Ishikawa (cell line): ENCODE measurements around the gene SLC22A16.

Experiments used
- CEBPB ChIP-seq: IDR thresholded peaks from 2 replicates; pipeline ENCODE4 v1.6.1; 2012
- CREB1 ChIP-seq: IDR thresholded peaks from 2 replicates; pipeline ENCODE4 v1.6.1; 2012; ENCODE audit warnings: low read depth
- EGR1 ChIP-seq: IDR thresholded peaks from 2 replicates; pipeline ENCODE4 v1.6.1; 2012
- EP300 ChIP-seq: IDR thresholded peaks from 2 replicates; pipeline ENCODE4 v1.6.1; 2012; ENCODE audit warnings: borderline replicate concordance
- FOXM1 ChIP-seq: IDR thresholded peaks from 2 replicates; pipeline ENCODE4 v1.6.1; 2012; ENCODE audit warnings: low read depth, borderline replicate concordance
- MAX ChIP-seq: IDR thresholded peaks from 2 replicates; pipeline ENCODE4 v1.6.1; 2012
- NFIC ChIP-seq: IDR thresholded peaks from 2 replicates; pipeline ENCODE4 v1.6.1; 2012
- RAD21 ChIP-seq: IDR thresholded peaks from 2 replicates; pipeline ENCODE4 v1.6.1; 2012; ENCODE audit warnings: low read depth
- REST ChIP-seq: IDR thresholded peaks from 2 replicates; pipeline ENCODE4 v1.6.1; 2012; ENCODE audit warnings: low read depth, mild to moderate bottlenecking
- TAF1 ChIP-seq: IDR thresholded peaks from 2 replicates; pipeline ENCODE4 v1.6.1; 2012; ENCODE audit warnings: low read depth, mild to moderate bottlenecking
- TCF12 ChIP-seq: IDR thresholded peaks from 2 replicates; pipeline ENCODE4 v1.6.1; 2012; ENCODE audit warnings: low read depth
- TEAD4 ChIP-seq: IDR thresholded peaks from 2 replicates; pipeline ENCODE4 v1.6.1; 2012
- USF1 ChIP-seq: IDR thresholded peaks from 2 replicates; pipeline ENCODE4 v1.6.1; 2012
- YY1 ChIP-seq: IDR thresholded peaks from 2 replicates; pipeline ENCODE4 v1.6.1; 2012; ENCODE audit warnings: low read depth
- ZBTB7A ChIP-seq: IDR thresholded peaks from 2 replicates; pipeline ENCODE4 v1.6.1; 2012; ENCODE audit warnings: low read depth

Gene SLC22A16

GRCh38 chr6:110486756-110487155 lies 10.3 kb upstream of the SLC22A16 start:
- TF ChIP-seq REST (no peak), MAX (no peak), TAF1 (no peak), CREB1 (no peak), FOXM1 (no peak), NFIC (no peak), USF1 (no peak), EP300 (no peak), TCF12 (no peak)

GRCh38 chr6:110485491-110485890 lies 9.1 kb upstream of the SLC22A16 start:
- TF ChIP-seq CEBPB, result no peak
- TF ChIP-seq MAX, result no peak
- no peak for TF ChIP-seq ZBTB7A
- TF ChIP-seq EGR1, result no peak
- TF ChIP-seq EP300, result no peak
- TF ChIP-seq USF1, result no peak
- TF ChIP-seq TEAD4, result no peak
- no peak for TF ChIP-seq TAF1
- TF ChIP-seq CREB1, result no peak
- TF ChIP-seq FOXM1, result no peak
- TF ChIP-seq REST, result no peak
- TF ChIP-seq RAD21, result no peak
- no peak for TF ChIP-seq TCF12
- no peak for TF ChIP-seq NFIC
- no peak for TF ChIP-seq YY1

GRCh38 chr6:110484321-110484720 lies 7.9 kb upstream of the SLC22A16 start:
- TF ChIP-seq ZBTB7A, result no peak
- no peak for TF ChIP-seq RAD21
- TF ChIP-seq YY1, result no peak
- no peak for TF ChIP-seq CEBPB
- TF ChIP-seq NFIC, result no peak

- TF ChIP-seq REST (no peak), YY1 (no peak), CEBPB (no peak), EGR1 (no peak), CREB1 (no peak), TEAD4 (no peak), RAD21 (no peak)
Observed at GRCh38 chr6:110482774-110483400, 6.5 kb upstream of the SLC22A16 start.

- TF ChIP-seq EP300, result no peak
- no peak for TF ChIP-seq CEBPB
- no peak for TF ChIP-seq TCF12
- TF ChIP-seq TEAD4, result no peak
- no peak for TF ChIP-seq TAF1
- TF ChIP-seq USF1, result no peak
- TF ChIP-seq CREB1, result no peak
- no peak for TF ChIP-seq REST
- TF ChIP-seq FOXM1, result no peak
- TF ChIP-seq NFIC, result no peak
Observed at GRCh38 chr6:110481081-110481480, 4.7 kb upstream of the SLC22A16 start.
